Activated T-cell treated with anti-CD3 and anti-CD28 coated beads, Interleukin-2, amount 50 U/mL, for 1 hour (primary cell): ENCODE data around the gene BICRAL.
"Not testable (repeated sequence)": the region's sequence is repeated elsewhere in the genome, so short reads cannot be mapped to it uniquely, and the experiment has no call there.

Experiments
- DNase-seq: peaks from one replicate; pipeline ENCODE4 v3.0.0-alpha.2; 2020

BICRAL gene, protein sequence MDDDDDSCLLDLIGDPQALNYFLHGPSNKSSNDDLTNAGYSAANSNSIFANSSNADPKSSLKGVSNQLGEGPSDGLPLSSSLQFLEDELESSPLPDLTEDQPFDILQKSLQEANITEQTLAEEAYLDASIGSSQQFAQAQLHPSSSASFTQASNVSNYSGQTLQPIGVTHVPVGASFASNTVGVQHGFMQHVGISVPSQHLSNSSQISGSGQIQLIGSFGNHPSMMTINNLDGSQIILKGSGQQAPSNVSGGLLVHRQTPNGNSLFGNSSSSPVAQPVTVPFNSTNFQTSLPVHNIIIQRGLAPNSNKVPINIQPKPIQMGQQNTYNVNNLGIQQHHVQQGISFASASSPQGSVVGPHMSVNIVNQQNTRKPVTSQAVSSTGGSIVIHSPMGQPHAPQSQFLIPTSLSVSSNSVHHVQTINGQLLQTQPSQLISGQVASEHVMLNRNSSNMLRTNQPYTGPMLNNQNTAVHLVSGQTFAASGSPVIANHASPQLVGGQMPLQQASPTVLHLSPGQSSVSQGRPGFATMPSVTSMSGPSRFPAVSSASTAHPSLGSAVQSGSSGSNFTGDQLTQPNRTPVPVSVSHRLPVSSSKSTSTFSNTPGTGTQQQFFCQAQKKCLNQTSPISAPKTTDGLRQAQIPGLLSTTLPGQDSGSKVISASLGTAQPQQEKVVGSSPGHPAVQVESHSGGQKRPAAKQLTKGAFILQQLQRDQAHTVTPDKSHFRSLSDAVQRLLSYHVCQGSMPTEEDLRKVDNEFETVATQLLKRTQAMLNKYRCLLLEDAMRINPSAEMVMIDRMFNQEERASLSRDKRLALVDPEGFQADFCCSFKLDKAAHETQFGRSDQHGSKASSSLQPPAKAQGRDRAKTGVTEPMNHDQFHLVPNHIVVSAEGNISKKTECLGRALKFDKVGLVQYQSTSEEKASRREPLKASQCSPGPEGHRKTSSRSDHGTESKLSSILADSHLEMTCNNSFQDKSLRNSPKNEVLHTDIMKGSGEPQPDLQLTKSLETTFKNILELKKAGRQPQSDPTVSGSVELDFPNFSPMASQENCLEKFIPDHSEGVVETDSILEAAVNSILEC

DNA sequence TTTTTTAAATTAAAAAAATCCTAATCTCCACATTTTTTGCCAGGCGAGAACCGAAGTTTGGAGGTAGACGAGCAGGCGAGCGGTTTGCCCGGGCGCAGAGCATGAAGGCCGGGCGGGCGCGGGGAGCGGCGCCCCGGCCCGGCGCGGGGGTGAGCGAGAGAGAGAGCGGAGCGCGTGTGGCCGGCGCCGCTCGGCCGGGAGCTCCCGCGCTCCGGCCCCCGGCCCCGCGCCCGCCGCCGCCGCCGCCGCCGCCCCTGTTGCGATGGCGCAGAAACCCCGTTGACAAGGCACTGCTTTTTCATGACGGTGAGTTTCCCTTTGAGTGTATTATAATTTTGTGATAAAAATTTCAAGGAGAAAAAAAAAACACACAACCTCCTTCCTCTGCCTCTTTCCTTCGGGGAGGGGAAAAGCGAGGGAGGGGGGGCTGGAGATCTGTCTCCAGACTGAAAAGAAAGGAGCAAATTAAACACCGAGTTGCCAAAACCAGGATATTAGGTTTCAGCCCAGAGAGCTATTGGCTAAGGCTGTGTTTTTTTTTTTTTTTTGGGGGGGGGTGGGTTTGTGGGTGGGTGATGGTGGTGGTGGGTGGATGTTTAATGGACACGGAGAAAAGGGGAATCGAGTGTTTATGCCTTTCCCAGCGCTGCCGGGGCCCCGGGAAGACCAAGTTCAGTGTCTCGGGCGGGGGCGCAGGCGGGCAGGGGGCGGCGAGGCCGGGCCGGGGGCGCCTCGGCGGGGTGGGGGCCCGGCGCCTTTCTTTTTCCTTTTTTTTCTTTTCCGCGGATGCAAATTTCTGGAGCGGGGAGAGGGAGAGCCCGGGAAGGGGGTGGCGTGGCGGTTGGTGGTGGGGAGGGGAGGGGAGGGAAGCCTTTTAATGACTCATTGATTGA, at the start of gene BICRAL:
Gene BICRAL (plus strand): TSS at position 257 of the 893 bp plus-strand sequence. CDS start 39,971 bp downstream, outside the sequence.
- DNase-seq: peak; percentile 81

- not testable (repeated sequence) for DNase-seq
Observed at GRCh38 chr6:42733867-42734481, 47.9 kb upstream of the BICRAL start.

GRCh38 chr6:42735976-42736375, 45.9 kb upstream of the BICRAL start:
- no peak for DNase-seq

DNA sequence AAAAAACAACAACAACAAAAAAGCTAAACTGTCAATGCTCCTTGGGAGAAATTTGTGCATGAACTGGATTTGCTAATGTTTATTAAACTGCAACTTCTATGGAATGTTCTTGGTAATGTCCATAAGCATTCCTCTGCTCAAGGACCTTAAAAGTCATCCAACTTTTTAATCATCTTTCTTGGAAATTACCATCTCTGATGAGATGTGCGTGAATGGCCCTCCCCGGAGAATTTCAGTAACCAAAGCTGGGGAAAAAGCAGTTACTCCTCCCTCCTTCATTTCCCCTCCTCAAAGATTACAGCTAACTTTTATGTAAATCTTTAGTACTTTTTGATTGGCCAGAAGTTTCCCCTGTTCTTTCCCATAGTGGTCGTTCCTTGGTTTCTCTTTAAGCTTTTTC, 41.1 kb upstream of the BICRAL start:
- DNase-seq: no peak

DNA sequence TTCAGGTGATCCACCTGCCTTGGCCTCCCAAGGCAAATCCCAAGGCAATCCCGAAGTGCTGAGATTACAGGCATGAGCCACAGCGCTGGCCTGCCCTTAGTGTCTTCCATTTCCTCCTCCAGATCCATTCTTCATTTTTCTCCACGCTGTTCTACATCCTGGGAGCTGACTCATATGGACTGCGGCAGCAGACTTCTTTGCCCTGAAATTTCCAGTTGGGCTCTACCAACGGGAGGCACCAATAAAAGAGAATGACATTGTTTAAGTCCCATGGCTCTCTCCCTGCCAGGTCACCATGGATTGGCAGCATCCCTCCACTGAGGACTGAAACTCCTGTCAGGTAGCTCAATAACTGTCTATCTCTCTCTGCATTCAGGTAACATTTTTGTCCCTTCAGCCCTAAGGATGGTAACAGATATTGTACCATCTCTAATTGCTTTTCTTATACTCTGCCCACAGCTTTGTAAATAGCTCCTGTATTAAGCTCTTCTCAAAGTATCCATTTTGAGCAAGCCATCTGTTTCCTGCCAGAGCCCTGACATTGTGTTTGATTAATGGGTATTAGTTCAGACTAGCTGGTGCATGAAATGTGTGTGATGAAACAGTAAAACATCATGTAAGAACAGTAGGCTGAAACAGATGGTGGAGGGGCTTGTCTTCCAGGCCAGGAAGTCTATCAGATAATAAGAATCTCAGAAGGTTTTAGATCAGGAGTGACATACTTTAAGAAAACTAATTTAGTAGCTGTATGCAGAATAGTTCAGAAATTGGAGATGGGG, 39.5 kb upstream of the BICRAL start:
- DNase-seq: no peak

DNA sequence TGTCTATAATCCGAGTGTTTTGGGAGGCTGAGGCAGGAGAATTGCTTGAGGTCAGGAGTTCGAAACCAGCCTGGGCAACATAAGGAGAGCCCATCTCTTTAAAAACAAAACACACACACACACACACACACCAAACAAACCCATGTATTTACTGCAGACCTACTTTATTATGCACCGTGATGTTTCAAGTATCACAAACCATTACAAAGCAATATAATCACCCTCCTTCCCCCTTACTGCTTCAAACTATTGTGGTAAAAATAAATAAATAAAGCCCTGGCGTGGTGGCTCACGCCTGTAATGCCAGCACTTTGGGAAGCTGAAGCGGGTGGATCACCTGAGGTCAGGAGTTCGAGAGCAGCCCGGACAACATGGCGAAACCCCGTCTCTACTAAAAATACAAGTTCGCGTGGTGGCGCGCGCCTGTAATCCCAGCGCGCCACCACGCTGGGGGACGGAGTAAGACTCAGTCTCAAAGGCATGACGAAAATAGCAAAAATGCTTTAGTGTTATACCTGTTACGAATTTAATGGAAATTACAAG, 37.4 kb upstream of the BICRAL start:
- no peak for DNase-seq

- DNase-seq: no peak
Observed at GRCh38 chr6:42745083-42745639, 36.7 kb upstream of the BICRAL start.

- peak; percentile 87 for DNase-seq
Observed at GRCh38 chr6:42745640-42746462, 36.0 kb upstream of the BICRAL start, which contains the start of gene TBCC. Gene TBCC, minus strand, starts transcription at chr6:42746103. Its CDS starts 30 bp downstream, at chr6:42746073.

GRCh38 chr6:42746463-42747391, 35.1 kb upstream of the BICRAL start:
- DNase-seq: peak; percentile 80

DNA sequence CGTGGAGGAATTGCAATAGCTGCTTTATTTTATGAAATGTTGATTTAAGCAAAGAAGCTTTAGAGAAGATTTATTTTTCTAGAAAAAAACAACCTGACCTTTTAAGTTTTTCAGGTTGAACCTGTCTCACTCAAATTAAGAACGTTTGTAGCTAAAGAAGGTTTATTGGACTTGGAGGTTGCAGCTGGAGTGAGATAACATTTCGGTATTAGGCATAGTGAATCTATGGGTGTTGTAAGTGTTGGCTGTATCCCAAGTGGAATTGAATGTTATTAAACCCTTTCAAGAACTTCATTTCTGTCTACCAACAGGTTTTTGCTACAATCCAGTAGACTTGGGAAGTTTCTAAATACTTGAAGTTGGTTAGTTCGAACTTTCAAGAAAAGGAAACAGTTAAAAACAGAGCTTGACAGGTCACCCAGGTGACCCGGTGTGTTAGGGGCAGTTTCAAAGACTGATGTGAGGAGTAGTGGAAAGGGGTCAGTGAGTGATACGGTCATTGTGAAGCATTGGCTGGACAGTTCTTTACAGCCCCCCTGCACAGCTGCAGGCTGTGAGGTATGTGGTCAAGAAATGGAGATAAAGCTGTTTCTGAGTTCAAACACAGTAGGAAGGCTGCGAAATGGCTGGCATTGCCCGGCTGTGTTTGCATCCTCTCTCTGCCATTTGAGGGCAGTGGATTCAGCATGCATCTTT, 33.5 kb upstream of the BICRAL start:
- DNase-seq: no peak

- no peak for DNase-seq
Observed at GRCh38 chr6:42751055-42751454, 30.8 kb upstream of the BICRAL start.

DNA sequence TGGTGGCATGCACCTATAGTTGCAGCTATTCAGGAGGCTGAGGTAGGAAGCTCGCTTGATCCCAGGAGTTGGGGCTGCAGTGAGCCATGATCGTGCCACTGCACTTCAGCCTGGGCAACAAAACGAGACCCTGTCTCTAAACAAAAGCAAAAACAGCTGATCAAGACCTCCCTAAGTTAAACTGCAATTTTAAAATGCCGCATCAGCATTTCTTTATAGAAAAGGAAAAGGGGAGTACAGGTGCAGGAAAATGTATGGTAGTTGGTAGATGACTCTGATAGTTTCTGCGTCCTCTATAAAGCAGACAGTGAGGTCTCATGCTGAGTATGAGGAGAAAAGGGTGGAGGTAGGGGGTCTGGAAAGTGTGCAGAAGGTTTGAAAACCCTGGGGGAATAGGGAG, 27.1 kb upstream of the BICRAL start:
- DNase-seq: no peak

DNA sequence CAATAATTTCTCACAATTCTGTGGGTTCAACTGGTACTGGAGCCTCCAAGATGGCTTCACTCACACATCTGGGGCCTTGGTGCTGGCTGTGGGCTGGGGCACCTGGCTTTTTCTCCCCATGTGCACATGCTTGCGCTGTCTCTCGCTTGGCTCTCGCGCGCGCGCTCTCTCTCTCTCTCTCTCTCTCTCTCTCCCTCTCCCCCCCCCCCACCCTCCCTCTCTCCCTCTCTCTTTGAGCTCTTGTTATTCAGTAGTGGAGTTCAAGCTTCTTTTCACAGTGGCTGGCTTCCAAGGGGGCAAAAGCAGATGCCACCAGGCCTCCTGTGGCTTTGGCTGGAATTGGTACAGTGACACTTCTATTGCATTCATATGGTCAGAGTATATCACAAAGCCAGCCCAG, 25.1 kb upstream of the BICRAL start:
- DNase-seq: no peak

- DNase-seq: no peak
Observed at GRCh38 chr6:42758756-42759430, 23.0 kb upstream of the BICRAL start.

GRCh38 chr6:42761287-42762067, 20.4 kb upstream of the BICRAL start:
- no peak for DNase-seq

GRCh38 chr6:42762426-42762859, 19.4 kb upstream of the BICRAL start:
- DNase-seq: no peak
